Skeletal muscle tissue (tissue), 4 donors: ENCODE measurements around the gene VWA1. TPM values are rescaled to one million over a fixed set of nuclear protein-coding genes. Genes with fewer than 3 reads are reported as not detected.
"Not testable (repeated sequence)": the region's sequence is repeated elsewhere in the genome, so short reads cannot be mapped to it uniquely, and the experiment has no call there.

ENCODE experiments used
- H3K27ac ChIP-seq: one replicate; pipeline ENCODE4 v1.7.0; 2013; ENCODE audit warnings: mild to moderate bottlenecking, low read depth, low read length, inconsistent platforms
- H3K27me3 ChIP-seq, 3 donors: one replicate each; pipeline ENCODE4 v1.7.0; 2013; ENCODE audit warnings: low read length in 3 of 3; ENCODE audit not compliant: control insufficient read depth in 3 of 3, insufficient read depth in 3 of 3
- H3K36me3 ChIP-seq, 3 donors: one replicate each; pipeline ENCODE4 v1.7.0; 2013; ENCODE audit warnings: low read length in 3 of 3; ENCODE audit not compliant: control insufficient read depth in 3 of 3, insufficient read depth in 3 of 3
- H3K4me1 ChIP-seq, 3 donors: one replicate each; pipeline ENCODE4 v1.7.0; 2013; ENCODE audit warnings: low read length in 3 of 3, mild to moderate bottlenecking in 3 of 3; ENCODE audit not compliant: control insufficient read depth in 3 of 3, insufficient read depth in 3 of 3
- H3K4me3 ChIP-seq, 3 donors: one replicate each; pipeline ENCODE4 v1.7.0; 2013; ENCODE audit warnings: low read length in 3 of 3
- H3K9ac ChIP-seq, 3 donors: one replicate each; pipeline ENCODE4 v1.7.0; 2013; ENCODE audit warnings: low read length in 3 of 3, mild to moderate bottlenecking in 3 of 3, moderate library complexity in 2 of 3, low read depth in 1 of 3
- H3K9me3 ChIP-seq, 3 donors: one replicate each; pipeline ENCODE4 v1.7.0; 2013; ENCODE audit warnings: low read length in 3 of 3; ENCODE audit not compliant: control insufficient read depth in 3 of 3
- total RNA-seq: library from RNA; depleted of rRNA; stranded (reverse); fragments of >200 nt; gene quantifications from one replicate; pipeline ENCODE4 v1.2.3, GENCODE V29; 2014
- donor health status: Osteomylitis.

VWA1 gene
- total RNA-seq, 1 donor from 2014 or later: 11.0 TPM

- not testable (repeated sequence) for H3K4me3 ChIP-seq, H3K4me1 ChIP-seq, H3K27ac ChIP-seq
Observed at GRCh38 chr1:1454286-1455056, 19.0 kb downstream of the VWA1 start.

DNA sequence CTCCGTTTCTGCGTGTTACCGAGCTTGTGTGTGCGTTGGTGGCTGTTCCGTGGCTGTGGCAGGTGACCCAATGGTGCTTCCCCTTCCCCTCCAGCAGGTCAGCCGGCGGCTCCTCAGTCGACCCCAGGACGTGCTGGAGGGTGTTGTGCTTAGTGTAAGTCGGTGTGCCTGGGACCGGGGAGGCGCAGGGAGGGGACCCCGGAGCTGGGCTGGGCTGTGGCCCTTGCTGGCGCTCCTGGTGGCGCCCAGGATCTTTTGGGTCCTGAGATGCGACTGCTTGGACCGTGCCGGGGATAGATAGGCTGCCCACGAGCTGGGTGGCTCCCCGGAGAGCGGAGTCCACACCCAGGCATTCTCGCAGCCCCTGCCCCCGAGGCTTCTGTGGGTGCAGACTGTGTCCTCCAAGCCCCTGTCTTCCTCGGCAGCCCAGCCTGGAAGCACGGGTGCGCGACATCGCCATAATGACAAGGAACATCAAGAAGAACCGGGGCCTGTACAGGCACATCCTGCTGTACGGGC is 19.9 kb downstream of the VWA1 start:
- Histone ChIP-seq H3K27ac (no peak overlapping the region), H3K9ac (no peak overlapping the region), H3K27me3 (peaks cover 0 to 3% (median 0%) of the 10 kb centered on the region in 3 donors), H3K9me3 (no peaks in the 10 kb centered on the region), H3K4me3 (no peak overlapping the region), H3K36me3 (no peaks in the 10 kb centered on the region), H3K4me1 (no peaks in the 10 kb centered on the region)

More at GRCh38 chr1:1454286-1455056, 19.0 kb downstream of the VWA1 start:
- not testable (repeated sequence) for H3K36me3 ChIP-seq, H3K27me3 ChIP-seq, H3K9ac ChIP-seq, H3K9me3 ChIP-seq

- H3K9ac ChIP-seq, H3K4me1 ChIP-seq, H3K9me3 ChIP-seq, H3K27ac ChIP-seq, H3K4me3 ChIP-seq, H3K27me3 ChIP-seq, H3K36me3 ChIP-seq: not testable (repeated sequence)
Observed at GRCh38 chr1:1455934-1456333, 20.4 kb downstream of the VWA1 start.

- not testable (repeated sequence) for H3K4me1 ChIP-seq, H3K4me3 ChIP-seq, H3K27ac ChIP-seq, H3K9me3 ChIP-seq, H3K36me3 ChIP-seq, H3K9ac ChIP-seq
- peaks cover 0 to 15% (median 2%) of the 10 kb centered on the region in 3 donors for H3K27me3 ChIP-seq
Observed at GRCh38 chr1:1456683-1457255, 21.3 kb downstream of the VWA1 start.

DNA sequence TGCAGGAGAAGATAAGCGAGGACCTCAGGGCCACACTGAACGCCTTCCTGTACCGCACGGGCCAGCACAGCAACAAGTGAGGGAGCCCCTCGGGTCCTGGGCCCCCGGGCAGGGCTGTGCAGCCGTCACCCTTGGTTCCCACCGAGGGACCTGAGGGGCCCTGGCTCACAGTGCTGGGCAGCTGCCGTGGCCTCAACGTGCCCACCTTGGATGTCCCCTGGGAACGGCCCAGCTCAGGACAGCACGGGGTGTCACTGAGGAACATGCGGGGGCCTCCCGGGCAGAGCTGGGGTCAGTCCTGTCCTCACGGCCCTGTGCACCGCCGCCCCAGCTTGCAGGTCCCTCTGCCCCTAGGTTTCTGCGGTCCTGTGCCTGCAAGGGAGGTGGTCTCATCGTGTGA is 23.7 kb downstream of the VWA1 start:
- H3K4me3 ChIP-seq, H3K27ac ChIP-seq, H3K9me3 ChIP-seq, H3K9ac ChIP-seq, H3K4me1 ChIP-seq, H3K36me3 ChIP-seq: not testable (repeated sequence)
- peaks cover 0 to 16% (median 10%) of the 10 kb centered on the region in 3 donors for H3K27me3 ChIP-seq

GRCh38 chr1:1459711-1460110 is 24.2 kb downstream of the VWA1 start:
- not testable (repeated sequence) for H3K36me3 ChIP-seq, H3K4me1 ChIP-seq, H3K9me3 ChIP-seq, H3K4me3 ChIP-seq, H3K9ac ChIP-seq, H3K27ac ChIP-seq
- peaks cover 0 to 16% (median 10%) of the 10 kb centered on the region in 3 donors for H3K27me3 ChIP-seq

GRCh38 chr1:1460540-1461130 is 25.1 kb downstream of the VWA1 start:
- H3K9ac ChIP-seq: no peak overlapping the region
- no peaks in the 10 kb centered on the region for H3K36me3 ChIP-seq
- peaks cover 0 to 16% (median 10%) of the 10 kb centered on the region in 3 donors for H3K27me3 ChIP-seq
- no peak overlapping the region for H3K4me3 ChIP-seq
- peaks cover 0 to 3% (median 0%) of the 10 kb centered on the region in 3 donors for H3K4me1 ChIP-seq
- H3K27ac ChIP-seq: no peak overlapping the region
- H3K9me3 ChIP-seq: no peaks in the 10 kb centered on the region

DNA sequence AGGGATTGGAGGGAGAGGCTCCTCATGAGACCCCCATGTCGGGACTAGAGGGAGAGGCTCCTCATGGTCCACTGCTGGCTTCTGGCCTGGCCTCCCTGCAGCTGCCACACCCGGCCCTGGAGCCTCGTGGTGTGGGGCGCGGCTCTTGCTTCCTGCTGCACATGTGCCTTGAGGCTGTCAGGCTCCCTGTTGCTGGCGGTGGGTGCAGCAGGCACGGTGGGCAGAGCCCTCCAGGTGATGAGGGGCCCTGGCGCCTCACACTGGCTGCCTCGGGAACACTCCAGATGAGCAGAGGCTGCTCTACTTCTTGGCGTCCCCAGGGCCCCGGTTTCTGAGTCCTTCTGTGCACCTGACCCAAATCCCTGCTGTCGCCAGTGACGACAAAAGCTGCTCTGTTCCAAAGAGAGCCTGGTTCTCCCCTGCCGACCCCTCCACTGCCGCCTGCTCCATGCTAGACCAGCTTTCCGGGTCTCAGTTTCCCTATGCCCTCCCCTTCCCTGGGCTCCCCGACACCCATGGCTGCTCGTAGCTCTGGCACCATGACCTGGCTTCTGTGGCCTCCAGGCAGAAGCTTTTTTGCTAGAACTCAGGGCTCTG is 26.3 kb downstream of the VWA1 start:
- H3K9me3 ChIP-seq: no peaks in the 10 kb centered on the region
- H3K27me3 ChIP-seq: peaks cover 0 to 15% (median 10%) of the 10 kb centered on the region in 3 donors
- H3K9ac ChIP-seq: no peak overlapping the region
- H3K4me1 ChIP-seq: peaks cover 0 to 3% (median 0%) of the 10 kb centered on the region in 3 donors
- H3K4me3 ChIP-seq: no peak overlapping the region
- no peaks in the 10 kb centered on the region for H3K36me3 ChIP-seq
- no peak overlapping the region for H3K27ac ChIP-seq

DNA sequence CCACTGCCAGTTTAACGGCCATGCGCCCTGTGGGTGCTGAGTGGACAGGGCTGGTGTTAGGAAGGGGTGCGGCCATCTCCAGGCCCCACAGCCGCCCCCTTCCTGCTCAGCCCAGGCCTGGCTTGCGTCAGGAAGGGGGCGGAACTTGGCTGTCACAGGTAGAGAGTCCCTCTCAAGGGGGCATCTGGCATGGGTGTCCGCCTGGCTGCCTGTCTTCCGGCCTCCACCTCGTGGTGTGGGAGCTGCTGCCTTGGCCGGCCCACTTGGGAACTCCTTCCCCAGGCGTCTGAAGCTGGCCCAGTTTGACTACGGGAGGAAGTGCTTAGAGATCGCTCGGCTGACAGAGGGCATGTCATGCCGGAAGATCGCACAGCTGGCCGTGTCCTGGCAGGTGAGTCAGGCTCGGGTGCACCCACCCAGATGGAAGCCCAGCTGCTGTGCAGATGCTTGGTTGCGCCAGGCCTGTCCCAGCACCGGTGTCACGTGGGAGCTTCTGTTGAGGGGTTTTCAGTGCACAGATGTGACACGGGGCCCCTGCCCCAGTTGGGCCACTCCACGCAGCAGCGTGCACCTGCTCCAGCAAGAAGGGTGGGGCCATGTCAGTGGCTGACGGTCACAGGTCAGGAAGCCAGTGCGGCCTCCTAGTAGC is 27.0 kb downstream of the VWA1 start:
- Histone ChIP-seq H3K27ac (no peak overlapping the region), H3K9ac (no peak overlapping the region), H3K36me3 (no peaks in the 10 kb centered on the region), H3K4me3 (no peak overlapping the region), H3K27me3 (peaks cover 0 to 13% (median 10%) of the 10 kb centered on the region in 3 donors), H3K9me3 (no peaks in the 10 kb centered on the region), H3K4me1 (peaks cover 0 to 3% (median 0%) of the 10 kb centered on the region in 3 donors)
